Kidney (tissue), 14 donors: ENCODE data around the gene SPESP1. TPM values are rescaled to one million over a fixed set of nuclear protein-coding genes. Genes with fewer than 3 reads are reported as not detected.

Experiments
- DNase-seq, 5 donors: peaks; one replicate each; pipeline ENCODE4 v3.0.0-alpha.2; 2013 to 2020
- FAIRE-seq: peaks from 2 replicates; lab custom pipeline; 2012; peaks lifted over from hg19 to GRCh38; lab: Jason Lieb, UNC
- H3K27ac ChIP-seq, 2 donors: one replicate each; pipeline ENCODE4 v1.7.0; 2013; ENCODE audit warnings: low read depth in 2 of 2, low read length in 2 of 2, inconsistent platforms in 1 of 2
- H3K27me3 ChIP-seq: one replicate; pipeline ENCODE4 v1.7.1; 2013; ENCODE audit warnings: low read length, inconsistent platforms; ENCODE audit not compliant: control insufficient read depth, insufficient read depth
- H3K36me3 ChIP-seq, 3 donors: one replicate each; pipeline versions ENCODE4 v1.7.0 to v1.7.1; 2013; ENCODE audit warnings: low read length in 3 of 3, control low read depth in 1 of 3, inconsistent platforms in 1 of 3; ENCODE audit not compliant: insufficient read depth in 3 of 3, control insufficient read depth in 2 of 3
- H3K4me1 ChIP-seq, 3 donors: one replicate each; pipeline versions ENCODE4 v1.7.0 to v1.7.1; 2013; ENCODE audit warnings: low read length in 3 of 3, inconsistent platforms in 1 of 3, low read depth in 1 of 3; ENCODE audit not compliant: control insufficient read depth in 2 of 3, insufficient read depth in 2 of 3
- H3K4me3 ChIP-seq, 3 donors: one replicate each; pipeline versions ENCODE4 v1.7.0 to v1.8.1; 2013; ENCODE audit warnings: low read length in 3 of 3, control low read depth in 1 of 3, inconsistent platforms in 1 of 3
- H3K9ac ChIP-seq, 3 donors: one replicate each; pipeline versions ENCODE4 v1.7.0 to v1.7.1; 2013; ENCODE audit warnings: low read length in 3 of 3, control low read depth in 1 of 3, inconsistent platforms in 1 of 3
- H3K9me3 ChIP-seq, 3 donors: one replicate each; pipeline versions ENCODE4 v1.7.0 to v1.7.1; 2013; ENCODE audit warnings: low read length in 3 of 3, control low read depth in 1 of 3, inconsistent platforms in 1 of 3; ENCODE audit not compliant: control insufficient read depth in 2 of 3, insufficient read depth in 1 of 3
- CTCF ChIP-seq: IDR thresholded peaks from 3 replicates; pipeline ENCODE4 v1.5.1; 2012; ENCODE audit warnings: mild to moderate bottlenecking, moderate library complexity, borderline replicate concordance; ENCODE audit not compliant: insufficient read depth; ENCODE audit errors: extremely low read depth
- intact Hi-C: fragments of 100-400 bp; cut with DNase I; formaldehyde crosslinking; loops from one replicate; pipeline ENCODE4 v1.11.1; 2022
- polyA plus RNA-seq: library from polyadenylated mRNA; stranded (reverse); fragments of 350-450 nt; fragmentation: Illumina TruSeq; extraction: RNeasy Lipid Tissue Mini Kit (QIAGEN cat#74804); gene quantifications from one replicate; pipeline ENCODE4 v1.2.3, GENCODE V29; 2014; ENCODE audit warnings: low read depth, low replicate concordance; ENCODE audit not compliant: insufficient read depth
- total RNA-seq: library from RNA; stranded (reverse); fragmentation: NEBNext Ultra II Directional; extraction: Animal tissue kit (Norgen Biotek cat#: 25700); gene quantifications from one replicate; pipeline ENCODE4 v1.2.1, GENCODE V29; 2021
- donor health status: control.
- donor health status: control.
- donor health status: control.
- donor health status: control.
- donor health status: control.
- donor health status: DM: yes; HTN: yes; CAD: no.
- donor health status: Normal renal cell carcinoma (clear cell type).

SPESP1 gene
- total and polyA plus RNA-seq, 2 donors from 2014 or later, result 3.7 to 4.1 TPM

- no peak overlapping the region for H3K4me3 ChIP-seq
- H3K36me3 ChIP-seq, result no peaks in the 10 kb centered on the region
- no peaks in the 10 kb centered on the region for H3K4me1 ChIP-seq
- TF ChIP-seq CTCF, result no peak
- H3K9me3 ChIP-seq, result no peaks in the 10 kb centered on the region
- FAIRE-seq, result no peak
- no peak overlapping the region for H3K9ac ChIP-seq
- H3K27me3 ChIP-seq, result no peaks in the 10 kb centered on the region
- intact Hi-C loops, result no loop called here
- no peak for DNase-seq
- no peak overlapping the region for H3K27ac ChIP-seq
Observed at GRCh38 chr15:68897016-68897415, 33.3 kb upstream of the SPESP1 start.

GRCh38 chr15:68900027-68900426 is 30.3 kb upstream of the SPESP1 start:
- no peak overlapping the region for H3K4me3 ChIP-seq
- intact Hi-C loops, result no loop called here
- H3K4me1 ChIP-seq, result no peaks in the 10 kb centered on the region
- DNase-seq (no peak), FAIRE-seq (no peak)
- no peak for TF ChIP-seq CTCF
- H3K9ac ChIP-seq, result no peak overlapping the region
- H3K27me3 ChIP-seq, result no peaks in the 10 kb centered on the region
- H3K27ac ChIP-seq, result no peak overlapping the region
- H3K9me3 ChIP-seq, result no peaks in the 10 kb centered on the region
- H3K36me3 ChIP-seq, result no peaks in the 10 kb centered on the region

GRCh38 chr15:68907396-68907923 is 22.9 kb upstream of the SPESP1 start:
- FAIRE-seq, result no peak
- DNase-seq, result no peak
- Histone ChIP-seq H3K36me3 (no peaks in the 10 kb centered on the region), H3K27ac (no peak overlapping the region), H3K9me3 (no peaks in the 10 kb centered on the region), H3K27me3 (no peaks in the 10 kb centered on the region), H3K4me3 (no peak overlapping the region), H3K4me1 (no peaks in the 10 kb centered on the region), H3K9ac (no peak overlapping the region)
- intact Hi-C loops, result no loop called here
- no peak for TF ChIP-seq CTCF

GRCh38 chr15:68909601-68910100 is 20.7 kb upstream of the SPESP1 start:
- intact Hi-C loops, result no loop called here
- Histone ChIP-seq H3K9ac (no peak overlapping the region), H3K27ac (no peak overlapping the region), H3K36me3 (no peaks in the 10 kb centered on the region), H3K4me1 (no peaks in the 10 kb centered on the region), H3K4me3 (no peak overlapping the region), H3K27me3 (no peaks in the 10 kb centered on the region), H3K9me3 (no peaks in the 10 kb centered on the region)
- no peak for TF ChIP-seq CTCF
- FAIRE-seq, result no peak
- DNase-seq, result no peak
